ENCODE results near the gene HAUS3.

The HAUS3 gene

GRCh38 chr4:2262145-2262943, 20.4 kb upstream of the HAUS3 start:
- H3K27ac ChIP-seq (ENCODE audit: low read length) = no peak overlapping the region
- no peaks in the 10 kb centered on the region for H3K27me3 ChIP-seq (ENCODE audit: control insufficient read depth, insufficient read depth, low read length)
- no CpG with 5 or more reads among the region's 98 CpGs for WGBS (ENCODE audit: insufficient coverage, insufficient read length)
- H3K4me1 ChIP-seq (ENCODE audit: control insufficient read depth, insufficient read depth, low read length) = peaks cover 1% of the 10 kb centered on the region; the same call in 1 of the 2 replicates
- H3K36me3 ChIP-seq (ENCODE audit: control insufficient read depth, insufficient read depth, low read length) = no peaks in the 10 kb centered on the region
- peak; percentile 94 for DNase-seq (ENCODE audit: low read depth, low spot score)
- H3K4me3 ChIP-seq (ENCODE audit: low read length) = peak overlapping the region; percentile 65; the same call in 1 of the 2 replicates
- no peaks in the 10 kb centered on the region for H3K9me3 ChIP-seq (ENCODE audit: control insufficient read depth, insufficient read depth, low read length)

- no CpG with 5 or more reads among the region's 46 CpGs for WGBS (ENCODE audit: insufficient coverage, insufficient read length)
Observed at GRCh38 chr4:2261853-2262144, 19.9 kb upstream of the HAUS3 start, which contains the start of gene MXD4. Gene MXD4 (minus strand): TSS chr4:2262109. CDS start chr4:2261980, 129 bp downstream.

GRCh38 chr4:2261110-2261852, 19.4 kb upstream of the HAUS3 start:
- H3K36me3 ChIP-seq (ENCODE audit: control insufficient read depth, insufficient read depth, low read length) = no peaks in the 10 kb centered on the region
- no CpG with 5 or more reads among the region's 91 CpGs for WGBS (ENCODE audit: insufficient coverage, insufficient read length)
- no peak for DNase-seq (ENCODE audit: low read depth, low spot score)
- H3K9me3 ChIP-seq (ENCODE audit: control insufficient read depth, insufficient read depth, low read length) = no peaks in the 10 kb centered on the region
- peaks cover 1% of the 10 kb centered on the region; the same call in 1 of the 2 replicates for H3K4me1 ChIP-seq (ENCODE audit: control insufficient read depth, insufficient read depth, low read length)
- H3K27ac ChIP-seq (ENCODE audit: low read length) = no peak overlapping the region
- peak overlapping the region; percentile 76; the same call in 1 of the 2 replicates for H3K4me3 ChIP-seq (ENCODE audit: low read length)
- H3K27me3 ChIP-seq (ENCODE audit: control insufficient read depth, insufficient read depth, low read length) = no peaks in the 10 kb centered on the region

More at GRCh38 chr4:2261853-2262144, 19.9 kb upstream of the HAUS3 start, which contains the start of gene MXD4:
- peaks cover 1% of the 10 kb centered on the region; the same call in 1 of the 2 replicates for H3K4me1 ChIP-seq (ENCODE audit: control insufficient read depth, insufficient read depth, low read length)
- DNase-seq (ENCODE audit: low read depth, low spot score) = no peak
- H3K36me3 ChIP-seq (ENCODE audit: control insufficient read depth, insufficient read depth, low read length) = no peaks in the 10 kb centered on the region
- H3K27me3 ChIP-seq (ENCODE audit: control insufficient read depth, insufficient read depth, low read length) = no peaks in the 10 kb centered on the region
- no peaks in the 10 kb centered on the region for H3K9me3 ChIP-seq (ENCODE audit: control insufficient read depth, insufficient read depth, low read length)
- H3K27ac ChIP-seq (ENCODE audit: low read length) = no peak within 1 kb of the TSS
- peak within 1 kb of the TSS; percentile 76; the same call in 1 of the 2 replicates for H3K4me3 ChIP-seq (ENCODE audit: low read length)

GRCh38 chr4:2260344-2261109, 18.6 kb upstream of the HAUS3 start:
- peak overlapping the region; percentile 76; the same call in 1 of the 2 replicates for H3K4me3 ChIP-seq (ENCODE audit: low read length)
- no peak for DNase-seq (ENCODE audit: low read depth, low spot score)
- no peaks in the 10 kb centered on the region for H3K36me3 ChIP-seq (ENCODE audit: control insufficient read depth, insufficient read depth, low read length)
- no peaks in the 10 kb centered on the region for H3K9me3 ChIP-seq (ENCODE audit: control insufficient read depth, insufficient read depth, low read length)
- peaks cover 3% of the 10 kb centered on the region for H3K4me1 ChIP-seq (ENCODE audit: control insufficient read depth, insufficient read depth, low read length)
- no peaks in the 10 kb centered on the region for H3K27me3 ChIP-seq (ENCODE audit: control insufficient read depth, insufficient read depth, low read length)
- H3K27ac ChIP-seq (ENCODE audit: low read length) = no peak overlapping the region
- WGBS (ENCODE audit: insufficient coverage, insufficient read length) = no CpG with 5 or more reads among the region's 23 CpGs

- DNase-seq (ENCODE audit: low read depth, low spot score) = no peak
- Histone ChIP-seq H3K36me3 (ENCODE audit: control insufficient read depth, insufficient read depth, low read length) (0 out of 2 replicates have a peak, but pooled peaks cover 3% of the 10 kb centered on the region), H3K4me3 (ENCODE audit: low read length) (no peak overlapping the region), H3K9me3 (ENCODE audit: control insufficient read depth, insufficient read depth, low read length) (no peaks in the 10 kb centered on the region), H3K27me3 (ENCODE audit: control insufficient read depth, insufficient read depth, low read length) (no peaks in the 10 kb centered on the region), H3K27ac (ENCODE audit: low read length) (no peak overlapping the region), H3K4me1 (ENCODE audit: control insufficient read depth, insufficient read depth, low read length) (peaks cover 3% of the 10 kb centered on the region)
- no CpG with 5 or more reads among the region's 15 CpGs for WGBS (ENCODE audit: insufficient coverage, insufficient read length)
Observed at GRCh38 chr4:2259541-2260343, 17.8 kb upstream of the HAUS3 start.

- Histone ChIP-seq H3K9me3 (ENCODE audit: control insufficient read depth, insufficient read depth, low read length) (no peaks in the 10 kb centered on the region), H3K27me3 (ENCODE audit: control insufficient read depth, insufficient read depth, low read length) (no peaks in the 10 kb centered on the region), H3K4me3 (ENCODE audit: low read length) (no peak overlapping the region), H3K36me3 (ENCODE audit: control insufficient read depth, insufficient read depth, low read length) (0 out of 2 replicates have a peak, but pooled peaks cover 3% of the 10 kb centered on the region), H3K4me1 (ENCODE audit: control insufficient read depth, insufficient read depth, low read length) (peaks cover 3% of the 10 kb centered on the region), H3K27ac (ENCODE audit: low read length) (no peak overlapping the region)
- WGBS (ENCODE audit: insufficient coverage, insufficient read length) = no CpG with 5 or more reads among the region's 13 CpGs
- DNase-seq (ENCODE audit: low read depth, low spot score) = no peak
Observed at GRCh38 chr4:2259036-2259540, 17.2 kb upstream of the HAUS3 start.

GRCh38 chr4:2258091-2259035, 16.4 kb upstream of the HAUS3 start:
- no peak overlapping the region for H3K27ac ChIP-seq (ENCODE audit: low read length)
- DNase-seq (ENCODE audit: low read depth, low spot score) = no peak
- peaks cover 3% of the 10 kb centered on the region for H3K4me1 ChIP-seq (ENCODE audit: control insufficient read depth, insufficient read depth, low read length)
- H3K27me3 ChIP-seq (ENCODE audit: control insufficient read depth, insufficient read depth, low read length) = no peaks in the 10 kb centered on the region
- H3K4me3 ChIP-seq (ENCODE audit: low read length) = no peak overlapping the region
- WGBS (ENCODE audit: insufficient coverage, insufficient read length) = no CpG with 5 or more reads among the region's 18 CpGs
- no peaks in the 10 kb centered on the region for H3K9me3 ChIP-seq (ENCODE audit: control insufficient read depth, insufficient read depth, low read length)
- 0 out of 2 replicates have a peak, but pooled peaks cover 3% of the 10 kb centered on the region for H3K36me3 ChIP-seq (ENCODE audit: control insufficient read depth, insufficient read depth, low read length)

GRCh38 chr4:2257361-2258081, 15.6 kb upstream of the HAUS3 start:
- Histone ChIP-seq H3K36me3 (ENCODE audit: control insufficient read depth, insufficient read depth, low read length) (0 out of 2 replicates have a peak, but pooled peaks cover 3% of the 10 kb centered on the region), H3K27me3 (ENCODE audit: control insufficient read depth, insufficient read depth, low read length) (no peaks in the 10 kb centered on the region), H3K27ac (ENCODE audit: low read length) (no peak overlapping the region), H3K9me3 (ENCODE audit: control insufficient read depth, insufficient read depth, low read length) (no peaks in the 10 kb centered on the region), H3K4me3 (ENCODE audit: low read length) (no peak overlapping the region), H3K4me1 (ENCODE audit: control insufficient read depth, insufficient read depth, low read length) (peaks cover 3% of the 10 kb centered on the region)
- no CpG with 5 or more reads among the region's 14 CpGs for WGBS (ENCODE audit: insufficient coverage, insufficient read length)
- no peak for DNase-seq (ENCODE audit: low read depth, low spot score)

Data from iPS DF 6.9 (cell line).